Stimulated activated CD4-positive, alpha-beta T cell treated with anti-CD3 and anti-CD28 coated beads, Interleukin-2, amount 100 ng/mL, for 4 hours (primary cell): Measurements from ENCODE around the gene FUS.
"Not testable (repeated sequence)": the region's sequence is repeated elsewhere in the genome, so short reads cannot be mapped to it uniquely, and the experiment has no call there.

Experiments used
- DNase-seq: peaks from one replicate; pipeline ENCODE4 v3.0.0-alpha.2; 2020; ENCODE audit warnings: low read depth

FUS gene

GRCh38 chr16:31179747-31180459, at the start of gene FUS:
TSS of gene FUS (plus strand) at chr16:31180139. CDS start at chr16:31180215, 76 bp downstream.
- DNase-seq, result peak; percentile 81

- no peak for DNase-seq
Observed at GRCh38 chr16:31130336-31130891, 49.5 kb upstream of the FUS start.

GRCh38 chr16:31130899-31131298, 49.0 kb upstream of the FUS start:
- no peak for DNase-seq

GRCh38 chr16:31131416-31131815, 48.5 kb upstream of the FUS start:
- no peak for DNase-seq

- no peak for DNase-seq
Observed at GRCh38 chr16:31131841-31132271, 48.1 kb upstream of the FUS start.

- DNase-seq, result no peak
Observed at GRCh38 chr16:31132303-31132979, 47.5 kb upstream of the FUS start.

GRCh38 chr16:31133046-31133501, 46.9 kb upstream of the FUS start:
- no peak for DNase-seq

- DNase-seq, result no peak
Observed at GRCh38 chr16:31134091-31134571, 45.8 kb upstream of the FUS start.

- no peak for DNase-seq
Observed at GRCh38 chr16:31134625-31135534, 45.1 kb upstream of the FUS start.

GRCh38 chr16:31135535-31136286, 44.2 kb upstream of the FUS start, which contains the start of gene PRSS8:
TSS of gene PRSS8 (minus strand) at chr16:31135727. CDS start at chr16:31135498, 229 bp downstream.
- DNase-seq, result no peak

- no peak for DNase-seq
Observed at GRCh38 chr16:31136287-31136662, 43.7 kb upstream of the FUS start.

GRCh38 chr16:31136822-31137499, 43.0 kb upstream of the FUS start:
- not testable (repeated sequence) for DNase-seq

GRCh38 chr16:31138621-31139578, 41.0 kb upstream of the FUS start:
- DNase-seq, result no peak

- DNase-seq, result not testable (repeated sequence)
Observed at GRCh38 chr16:31141071-31141469, 38.9 kb upstream of the FUS start.

GRCh38 chr16:31141489-31142108, 38.3 kb upstream of the FUS start:
- no peak for DNase-seq

- peak; percentile 97 for DNase-seq
Observed at GRCh38 chr16:31142109-31143010, 37.6 kb upstream of the FUS start.

GRCh38 chr16:31143011-31143693, 36.8 kb upstream of the FUS start:
- DNase-seq, result no peak
